Fibroblast of the aortic adventitia (primary cell): ENCODE results near the gene ZCCHC18. TPM values are rescaled to one million over a fixed set of nuclear protein-coding genes. Genes with fewer than 3 reads are reported as not detected.
"Not testable (repeated sequence)": the region's sequence is repeated elsewhere in the genome, so short reads cannot be mapped to it uniquely, and the experiment has no call there.

Experiments
- DNase-seq: peaks from one replicate; pipeline ENCODE4 v3.0.0-alpha.2; 2010; ENCODE audit warnings: low read depth
- H3K4me3 ChIP-seq: 2 replicates; pipeline ENCODE4 v1.5.1; 2011; ENCODE audit warnings: low read depth, mild to moderate bottlenecking, control low read depth, low read length, moderate library complexity
- total RNA-seq: library from RNA; depleted of rRNA; stranded (reverse); fragments of >200 nt; gene quantifications from 2 replicates; pipeline ENCODE4 v1.2.3, GENCODE V29; 2012; ENCODE audit warnings: low replicate concordance
- TF ChIP-seq, protein P1 (sequence below): IDR thresholded peaks from 2 replicates; pipeline ENCODE4 v1.5.1; 2011; ENCODE audit warnings: mild to moderate bottlenecking, low read length, control low read depth, inconsistent platforms; ENCODE audit not compliant: insufficient read depth

Gene ZCCHC18
- total RNA-seq, 1 donor = 0.27 TPM

DNA sequence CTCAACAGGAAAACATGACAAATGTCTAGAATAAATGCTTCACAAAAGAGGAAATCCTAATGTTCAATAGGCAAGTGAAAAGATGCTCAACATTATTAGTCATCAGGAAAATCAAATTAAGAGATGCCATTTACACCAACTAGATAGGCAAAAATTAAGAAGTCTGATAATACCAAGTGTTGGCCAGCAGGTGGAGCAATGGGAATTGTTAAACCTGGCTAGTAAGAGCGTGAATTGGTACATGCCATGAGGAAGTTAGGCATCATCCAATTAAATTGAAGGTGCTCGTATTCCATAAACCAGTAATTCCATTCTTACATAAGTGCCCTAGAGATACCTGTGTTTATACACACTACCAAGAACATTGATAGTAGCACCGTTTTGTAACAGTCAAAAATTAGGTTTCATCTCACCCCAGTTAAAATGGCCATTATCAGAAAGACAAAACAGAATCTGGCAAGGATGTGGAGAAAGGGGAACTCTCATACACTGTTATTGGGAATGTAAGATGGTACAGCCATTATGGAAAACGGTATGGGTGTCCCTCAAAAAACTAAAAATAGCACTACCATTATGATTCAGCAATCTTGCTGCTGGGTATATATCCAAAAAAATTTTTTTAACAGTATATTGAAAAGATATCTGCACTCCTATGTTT lies 14.0 kb upstream of the ZCCHC18 start:
- no peak overlapping the region for H3K4me3 ChIP-seq
- TF ChIP-seq, protein P1, sequence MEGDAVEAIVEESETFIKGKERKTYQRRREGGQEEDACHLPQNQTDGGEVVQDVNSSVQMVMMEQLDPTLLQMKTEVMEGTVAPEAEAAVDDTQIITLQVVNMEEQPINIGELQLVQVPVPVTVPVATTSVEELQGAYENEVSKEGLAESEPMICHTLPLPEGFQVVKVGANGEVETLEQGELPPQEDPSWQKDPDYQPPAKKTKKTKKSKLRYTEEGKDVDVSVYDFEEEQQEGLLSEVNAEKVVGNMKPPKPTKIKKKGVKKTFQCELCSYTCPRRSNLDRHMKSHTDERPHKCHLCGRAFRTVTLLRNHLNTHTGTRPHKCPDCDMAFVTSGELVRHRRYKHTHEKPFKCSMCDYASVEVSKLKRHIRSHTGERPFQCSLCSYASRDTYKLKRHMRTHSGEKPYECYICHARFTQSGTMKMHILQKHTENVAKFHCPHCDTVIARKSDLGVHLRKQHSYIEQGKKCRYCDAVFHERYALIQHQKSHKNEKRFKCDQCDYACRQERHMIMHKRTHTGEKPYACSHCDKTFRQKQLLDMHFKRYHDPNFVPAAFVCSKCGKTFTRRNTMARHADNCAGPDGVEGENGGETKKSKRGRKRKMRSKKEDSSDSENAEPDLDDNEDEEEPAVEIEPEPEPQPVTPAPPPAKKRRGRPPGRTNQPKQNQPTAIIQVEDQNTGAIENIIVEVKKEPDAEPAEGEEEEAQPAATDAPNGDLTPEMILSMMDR = peak; percentile 65
- peak; percentile 86 for DNase-seq

DNA sequence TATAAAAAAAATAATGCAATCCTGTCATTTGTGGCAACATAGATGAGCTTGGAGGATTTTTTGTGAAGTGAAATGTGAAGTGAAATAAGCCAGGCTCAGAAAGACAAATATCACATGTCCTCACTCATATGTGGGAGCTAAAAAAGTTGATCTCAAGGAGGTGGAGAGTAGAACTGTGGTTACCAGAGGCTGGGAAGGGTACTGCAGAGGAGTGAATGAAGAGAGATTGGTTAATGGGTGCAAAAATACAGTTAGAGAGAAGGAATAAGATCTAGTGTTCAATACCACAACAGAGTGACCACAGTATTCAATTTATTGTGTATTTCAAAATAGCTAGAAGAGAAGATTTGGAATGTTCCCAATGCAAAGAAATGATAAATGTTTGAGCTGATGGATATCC lies 13.4 kb upstream of the ZCCHC18 start:
- DNase-seq = no peak
- TF ChIP-seq, protein P1 = peak; percentile 13
- H3K4me3 ChIP-seq = no peak overlapping the region

DNA sequence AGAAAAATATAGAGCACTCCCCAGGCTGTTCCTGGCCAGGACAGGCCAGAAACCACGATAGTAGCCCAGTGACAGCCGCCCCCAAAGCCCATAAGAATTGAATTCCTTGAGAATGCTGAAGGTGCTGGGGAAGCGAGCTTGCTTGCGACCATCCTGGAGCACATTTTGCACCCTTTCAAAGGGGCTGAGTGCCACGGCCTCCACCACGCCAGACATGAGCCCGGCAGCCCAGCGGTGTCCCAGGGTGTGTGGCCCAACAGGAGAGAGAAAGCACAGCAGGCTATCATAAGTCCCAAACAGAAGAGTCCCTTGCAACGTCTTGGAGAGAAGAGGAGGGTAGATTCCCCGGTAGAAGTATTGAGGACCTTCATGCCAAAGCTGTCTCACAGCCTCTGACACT lies 7.6 kb upstream of the ZCCHC18 start:
- no peak overlapping the region for H3K4me3 ChIP-seq
- TF ChIP-seq, protein P1 = no peak
- no peak for DNase-seq

DNA sequence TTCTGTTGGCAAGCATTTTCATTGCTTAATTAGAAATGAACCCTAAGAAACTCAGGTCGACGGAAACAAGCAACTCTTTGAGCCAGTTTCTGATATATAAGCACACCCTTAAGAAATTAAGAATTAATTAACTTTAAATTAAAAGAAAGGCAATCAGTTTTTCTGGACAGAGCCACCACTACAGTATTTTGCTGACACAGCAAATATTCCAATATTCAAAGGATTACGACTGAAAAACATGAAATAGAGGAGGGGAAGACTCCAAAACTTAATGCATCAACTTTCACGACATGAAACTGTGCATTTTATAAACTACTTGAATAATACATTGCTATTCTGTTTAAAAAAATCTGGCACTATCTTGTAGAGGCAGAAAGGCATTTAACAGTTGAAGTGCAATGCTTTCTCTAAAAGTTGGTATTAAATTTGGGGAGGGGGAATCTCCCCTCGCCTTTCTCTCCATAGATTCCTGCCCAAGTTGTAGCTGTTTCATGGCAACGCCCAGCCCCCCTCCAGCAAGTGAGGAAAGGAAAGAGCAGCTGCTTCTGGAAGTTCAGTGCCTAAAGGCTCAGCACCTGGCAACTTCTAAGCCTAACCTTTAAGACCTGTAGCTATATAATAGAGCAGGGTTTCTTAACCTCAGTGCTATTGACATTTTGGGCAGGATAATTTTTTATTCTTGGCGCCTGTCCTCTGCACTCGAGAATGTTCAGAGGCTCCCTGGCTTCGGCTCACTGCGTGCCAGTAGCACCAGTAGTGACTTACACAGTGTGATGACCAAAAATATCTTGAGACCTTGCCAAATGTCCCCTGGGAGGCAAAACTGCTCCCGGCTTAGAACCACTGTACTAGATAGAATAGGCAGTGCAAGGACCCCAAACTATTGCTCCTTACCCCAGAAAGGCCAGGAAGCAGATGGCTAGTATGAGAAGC lies 6.7 kb upstream of the ZCCHC18 start:
- no peak overlapping the region for H3K4me3 ChIP-seq
- TF ChIP-seq, protein P1 = no peak
- DNase-seq = no peak

DNA sequence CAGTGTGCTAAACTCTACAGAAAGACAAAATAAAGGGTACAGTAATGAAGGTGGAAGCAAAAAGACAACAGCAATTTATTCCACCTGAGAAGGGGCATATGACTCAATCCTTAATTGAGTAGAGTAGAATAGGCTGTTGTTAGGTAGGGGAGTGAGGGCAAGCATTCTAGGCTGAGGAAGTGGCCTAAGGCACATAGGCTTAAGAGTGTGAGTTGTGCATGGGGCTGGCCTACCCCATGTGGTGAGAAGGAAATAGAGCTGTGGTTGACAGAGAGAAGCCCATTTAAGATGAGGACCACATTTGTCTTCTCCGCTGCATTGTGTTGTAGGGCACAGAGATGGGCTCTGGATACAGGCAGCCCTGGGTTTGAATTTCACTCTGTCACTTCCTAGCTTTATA lies 3.4 kb upstream of the ZCCHC18 start:
- no peak overlapping the region for H3K4me3 ChIP-seq
- TF ChIP-seq, protein P1 = no peak
- no peak for DNase-seq

DNA sequence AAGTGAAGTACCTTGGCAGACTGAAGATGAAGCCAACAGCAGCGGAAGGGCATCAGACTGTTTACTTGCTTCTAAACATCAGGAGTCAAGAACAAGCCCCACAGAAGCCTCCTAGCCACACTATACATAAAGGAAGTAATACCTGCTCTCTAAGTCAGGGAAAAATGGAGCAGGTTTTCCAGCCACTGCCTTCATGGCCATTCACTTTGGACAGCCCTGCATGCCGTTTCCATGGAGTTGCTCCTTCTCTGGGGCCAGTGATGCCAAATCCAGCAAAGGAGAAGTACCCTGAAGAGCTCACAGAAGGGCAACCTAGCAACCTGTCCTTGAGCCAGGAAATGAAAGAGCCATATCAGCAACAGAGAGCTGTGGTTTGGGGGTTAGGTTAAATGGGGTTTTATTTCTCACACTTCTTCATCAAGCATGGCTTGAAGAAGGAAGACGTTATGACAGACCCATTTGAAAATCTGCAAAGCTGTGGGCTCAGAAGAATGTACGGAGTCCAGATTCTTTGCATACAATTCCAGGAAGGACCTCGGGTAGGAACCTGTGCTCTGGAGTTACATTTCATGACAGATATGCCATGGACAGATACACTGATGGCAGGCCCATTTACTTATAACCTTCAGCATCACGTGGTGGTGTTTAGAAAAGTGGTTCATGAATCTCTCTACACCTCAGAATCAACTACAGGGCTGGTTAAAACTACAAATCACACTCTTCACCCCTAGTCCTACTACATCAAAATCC lies 1.7 kb upstream of the ZCCHC18 start:
- not testable (repeated sequence) for H3K4me3 ChIP-seq, DNase-seq
